ENCODE results near the gene ZNF598.

DNA sequence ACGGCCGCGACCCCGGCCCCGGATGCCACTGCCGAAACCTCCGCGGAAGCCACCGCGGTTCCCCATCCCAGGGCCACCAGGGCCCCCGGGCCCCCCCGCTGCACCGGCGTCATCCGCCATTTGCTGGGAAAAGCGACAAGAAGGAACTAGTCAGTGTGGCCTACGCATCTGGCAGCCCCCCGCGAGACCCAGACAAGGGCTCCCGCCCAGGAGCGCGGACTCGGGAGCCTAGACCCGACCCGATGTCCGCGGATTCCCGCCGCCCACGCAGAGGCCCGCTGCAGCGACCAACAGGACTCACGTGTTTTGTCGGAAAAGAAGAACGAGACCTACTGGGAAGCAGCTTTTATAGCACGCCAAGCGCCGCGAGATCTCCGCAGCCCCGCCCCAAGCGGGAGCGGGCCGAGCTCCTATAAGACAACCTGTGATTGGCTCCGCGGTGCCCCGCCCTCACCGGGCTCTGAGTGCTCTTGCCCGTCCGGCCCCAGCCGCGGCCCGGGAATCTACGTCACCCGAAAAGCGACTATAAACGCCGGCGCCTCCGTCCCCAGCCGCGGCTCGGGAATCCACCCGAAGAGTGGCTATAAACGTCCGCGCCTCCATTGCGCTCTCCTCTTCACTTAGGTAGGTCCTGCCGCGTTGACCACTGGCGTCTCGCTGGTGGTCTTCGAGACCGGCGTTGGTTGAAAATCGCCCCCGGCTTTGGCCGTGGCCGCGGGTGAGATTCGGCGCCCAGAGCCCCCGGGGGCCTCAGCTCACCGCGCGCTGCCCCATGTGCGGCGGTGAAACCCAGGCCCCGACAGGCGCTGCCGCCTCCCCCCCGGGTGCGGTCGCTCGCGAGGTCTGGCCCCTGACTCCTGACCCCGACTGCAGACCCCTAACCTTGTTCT is 44.9 kb downstream of the ZNF598 start, which contains the start of gene RPS2:
- no peak for TF ChIP-seq ZNF384 (IDR thresholded peaks at IDR 0.05)
- no peak for TF ChIP-seq SP1 (IDR thresholded peaks at IDR 0.05)
- TF ChIP-seq FOXK2 (IDR thresholded peaks at IDR 0.05): no peak
- peak; percentile 52 for TF ChIP-seq ARNT (IDR thresholded peaks at IDR 0.05)
- TF ChIP-seq LEF1 (IDR thresholded peaks at IDR 0.05; ENCODE audit: borderline replicate concordance): no peak
- TF ChIP-seq FOXM1 (IDR thresholded peaks at IDR 0.05; ENCODE audit: borderline replicate concordance): peak; percentile 87; the same call in 1 of the 2 replicates
- peak; percentile 73 for TF ChIP-seq NFRKB (IDR thresholded peaks at IDR 0.05)
- TF ChIP-seq FOXA1 (IDR thresholded peaks at IDR 0.05): no peak
